ENCODE data around the gene LSM11.

- TF ChIP-seq CTCF (IDR thresholded peaks at IDR 0.05; ENCODE audit: low read length), result peak; percentile 59
- no peak for TF ChIP-seq EZH2 (optimal IDR thresholded peaks at IDR 0.05; ENCODE audit: low read depth, low read length)
Measured at GRCh38 chr5:157718519-157718918, 25.0 kb upstream of the LSM11 start.
